ENCODE measurements around the gene SDSL. TPM values are rescaled to one million over a fixed set of nuclear protein-coding genes. Genes with fewer than 3 reads are reported as not detected.

SDSL gene
- total RNA-seq, 1 donor from 2014 or later = 1.8 TPM

Other genes with a start within 250 kb of the SDSL start
- gene DDX54, start 236.9 kb upstream of the SDSL start, total RNA-seq = 43.9 TPM
- gene RITA1, start 236.7 kb upstream of the SDSL start, total RNA-seq = 7.8 TPM
- 90.6 TPM for gene TPCN1, start 200.9 kb upstream of the SDSL start, total RNA-seq
- 34.3 TPM for gene SLC8B1, start 87.3 kb upstream of the SDSL start, total RNA-seq
- 44.2 TPM for gene PLBD2, start 63.8 kb upstream of the SDSL start, total RNA-seq
- 0.31 TPM for gene SDS, start 18.5 kb upstream of the SDSL start, total RNA-seq
- not detected for gene LHX5, start 49.5 kb downstream of the SDSL start, total RNA-seq